ENCODE measurements around the gene POLR2B. TPM values are rescaled to one million over a fixed set of nuclear protein-coding genes. Genes with fewer than 3 reads are reported as not detected.

The POLR2B gene
- polyA plus RNA-seq, 4 donors = 35.6 to 74.5 (median 38.7) TPM

- Histone ChIP-seq H3K27me3 (ENCODE audit: control insufficient read depth in 3 of 3, insufficient read depth in 3 of 3, low read length in 3 of 3) (no peaks in the 10 kb centered on the region), H3K4me3 (ENCODE audit: low read depth in 1 of 3, low read length in 3 of 3) (no peak overlapping the region), H3K27ac (ENCODE audit: low read depth in 1 of 3, low read length in 2 of 3) (no peak overlapping the region), H3K9me3 (ENCODE audit: control insufficient read depth in 2 of 2, insufficient read depth in 1 of 2, low read depth in 1 of 2, low read length in 1 of 2) (no peaks in the 10 kb centered on the region), H3K4me1 (ENCODE audit: control insufficient read depth in 3 of 3, insufficient read depth in 2 of 3, low read depth in 1 of 3, low read length in 2 of 3) (peaks cover 0 to 3% (median 3%) of the 10 kb centered on the region in 3 donors), H3K36me3 (ENCODE audit: control insufficient read depth in 3 of 3, insufficient read depth in 2 of 3, low read depth in 1 of 3, low read length in 3 of 3) (no peaks in the 10 kb centered on the region)
- FAIRE-seq = no peak
- no peak for DNase-seq
- 71 to 74% (median 72%) methylated on average over 5 of the region's 5 CpGs for WGBS, 3 donors
These were observed 82.7 kb downstream of the POLR2B start for GRCh38 chr4:57061395-57061794.

GRCh38 chr4:57063518-57063917, 84.8 kb downstream of the POLR2B start:
- WGBS, 3 donors = 80 to 86% (median 85%) methylated on average over 1 of the region's 1 CpG
- Histone ChIP-seq H3K36me3 (ENCODE audit: control insufficient read depth in 3 of 3, insufficient read depth in 2 of 3, low read depth in 1 of 3, low read length in 3 of 3) (no peaks in the 10 kb centered on the region), H3K27ac (ENCODE audit: low read depth in 1 of 3, low read length in 2 of 3) (no peak overlapping the region), H3K9me3 (ENCODE audit: control insufficient read depth in 2 of 2, insufficient read depth in 1 of 2, low read depth in 1 of 2, low read length in 1 of 2) (no peaks in the 10 kb centered on the region), H3K4me3 (ENCODE audit: low read depth in 1 of 3, low read length in 3 of 3) (no peak overlapping the region), H3K27me3 (ENCODE audit: control insufficient read depth in 3 of 3, insufficient read depth in 3 of 3, low read length in 3 of 3) (no peaks in the 10 kb centered on the region), H3K4me1 (ENCODE audit: control insufficient read depth in 3 of 3, insufficient read depth in 2 of 3, low read depth in 1 of 3, low read length in 2 of 3) (peaks cover 0 to 3% (median 3%) of the 10 kb centered on the region in 3 donors)
- FAIRE-seq = no peak
- DNase-seq = no peak

DNA sequence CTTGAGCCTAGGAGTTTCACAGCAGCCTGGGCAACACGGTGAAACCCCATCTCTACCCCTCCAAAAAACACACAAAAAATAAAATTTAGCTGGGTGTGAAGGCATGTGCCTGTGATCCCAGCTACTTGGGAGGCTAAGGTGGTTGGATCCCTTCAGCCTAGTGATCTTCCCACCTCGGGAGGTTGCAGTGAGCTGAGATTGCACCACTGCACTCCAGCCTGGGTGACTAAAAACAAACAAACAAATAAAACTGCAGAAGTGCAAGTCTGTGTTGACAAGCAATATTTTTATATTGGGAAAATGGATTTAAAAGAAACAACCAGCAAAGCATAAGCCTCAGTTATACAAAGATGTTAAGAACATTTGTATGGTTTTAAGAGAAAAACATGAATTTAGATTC, 85.4 kb downstream of the POLR2B start:
- Histone ChIP-seq H3K27ac (ENCODE audit: low read depth in 1 of 3, low read length in 2 of 3) (no peak overlapping the region), H3K9me3 (ENCODE audit: control insufficient read depth in 2 of 2, insufficient read depth in 1 of 2, low read depth in 1 of 2, low read length in 1 of 2) (no peaks in the 10 kb centered on the region), H3K36me3 (ENCODE audit: control insufficient read depth in 3 of 3, insufficient read depth in 2 of 3, low read depth in 1 of 3, low read length in 3 of 3) (no peaks in the 10 kb centered on the region), H3K27me3 (ENCODE audit: control insufficient read depth in 3 of 3, insufficient read depth in 3 of 3, low read length in 3 of 3) (no peaks in the 10 kb centered on the region), H3K4me3 (ENCODE audit: low read depth in 1 of 3, low read length in 3 of 3) (no peak overlapping the region), H3K4me1 (ENCODE audit: control insufficient read depth in 3 of 3, insufficient read depth in 2 of 3, low read depth in 1 of 3, low read length in 2 of 3) (peaks cover 0 to 5% (median 3%) of the 10 kb centered on the region in 3 donors)
- DNase-seq (no peak), FAIRE-seq (no peak)
- WGBS, 3 donors = 37 to 55% (median 47%) methylated on average over 2 of the region's 2 CpGs

- Histone ChIP-seq H3K27me3 (ENCODE audit: control insufficient read depth in 3 of 3, insufficient read depth in 3 of 3, low read length in 3 of 3) (no peaks in the 10 kb centered on the region), H3K4me3 (ENCODE audit: low read depth in 1 of 3, low read length in 3 of 3) (no peak overlapping the region), H3K36me3 (ENCODE audit: control insufficient read depth in 3 of 3, insufficient read depth in 2 of 3, low read depth in 1 of 3, low read length in 3 of 3) (no peaks in the 10 kb centered on the region), H3K27ac (ENCODE audit: low read depth in 1 of 3, low read length in 2 of 3) (peak overlapping the region in 2 of 3 donors; percentile 35 to 61), H3K4me1 (ENCODE audit: control insufficient read depth in 3 of 3, insufficient read depth in 2 of 3, low read depth in 1 of 3, low read length in 2 of 3) (peaks cover 0 to 5% (median 3%) of the 10 kb centered on the region in 3 donors), H3K9me3 (ENCODE audit: control insufficient read depth in 2 of 2, insufficient read depth in 1 of 2, low read depth in 1 of 2, low read length in 1 of 2) (no peaks in the 10 kb centered on the region)
- WGBS, 3 donors = 54 to 77% (median 75%) methylated on average over 19 to 20 of the region's 20 CpGs
- FAIRE-seq = no peak
- DNase-seq = no peak
These were observed 86.4 kb downstream of the POLR2B start for GRCh38 chr4:57064811-57065711.

DNA sequence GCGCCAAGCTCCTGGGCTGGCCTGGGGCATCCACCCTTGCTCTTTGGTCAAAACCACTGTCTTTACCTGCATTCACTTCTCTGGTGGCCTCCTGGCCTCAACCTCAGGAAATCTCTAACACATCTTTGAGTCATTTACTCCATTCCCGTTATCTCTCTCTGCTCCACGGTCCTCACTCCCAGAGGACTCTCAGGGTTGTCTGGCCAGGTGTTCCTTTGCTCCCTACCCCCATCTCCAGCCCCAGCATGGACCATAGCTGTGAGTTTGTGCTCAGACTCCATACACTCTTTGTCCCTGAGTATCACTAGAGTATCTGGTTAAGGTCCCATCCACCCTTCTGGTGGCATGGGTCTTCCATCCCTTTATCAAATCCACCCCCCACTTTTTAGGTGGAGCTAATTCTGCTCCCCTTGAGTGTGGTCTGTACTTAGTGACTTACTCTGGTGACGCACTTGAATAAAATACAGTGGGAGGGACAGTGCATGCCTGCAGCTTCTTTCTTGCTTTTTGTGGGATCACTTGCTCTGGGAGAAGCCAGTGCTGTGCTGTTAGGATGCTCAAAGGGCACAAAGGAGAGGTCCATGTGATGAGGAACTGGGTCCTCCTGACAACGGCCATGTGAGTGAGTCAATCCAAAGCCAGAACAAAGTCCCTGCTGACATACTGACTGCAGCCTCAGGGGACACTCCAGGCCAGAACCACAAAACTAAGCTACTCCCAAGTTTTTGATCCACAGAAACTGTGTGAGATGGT, 87.2 kb downstream of the POLR2B start:
- Histone ChIP-seq H3K4me1 (ENCODE audit: control insufficient read depth in 3 of 3, insufficient read depth in 2 of 3, low read depth in 1 of 3, low read length in 2 of 3) (peaks cover 0 to 5% (median 0%) of the 10 kb centered on the region in 3 donors), H3K4me3 (ENCODE audit: low read depth in 1 of 3, low read length in 3 of 3) (no peak overlapping the region), H3K27ac (ENCODE audit: low read depth in 1 of 3, low read length in 2 of 3) (peak overlapping the region in 2 of 3 donors; percentile 35 to 61), H3K36me3 (ENCODE audit: control insufficient read depth in 3 of 3, insufficient read depth in 2 of 3, low read depth in 1 of 3, low read length in 3 of 3) (no peaks in the 10 kb centered on the region), H3K9me3 (ENCODE audit: control insufficient read depth in 2 of 2, insufficient read depth in 1 of 2, low read depth in 1 of 2, low read length in 1 of 2) (no peaks in the 10 kb centered on the region), H3K27me3 (ENCODE audit: control insufficient read depth in 3 of 3, insufficient read depth in 3 of 3, low read length in 3 of 3) (no peaks in the 10 kb centered on the region)
- FAIRE-seq (no peak), DNase-seq (no peak)
- 57 to 72% (median 64%) methylated on average over 5 of the region's 5 CpGs for WGBS, 3 donors

DNA sequence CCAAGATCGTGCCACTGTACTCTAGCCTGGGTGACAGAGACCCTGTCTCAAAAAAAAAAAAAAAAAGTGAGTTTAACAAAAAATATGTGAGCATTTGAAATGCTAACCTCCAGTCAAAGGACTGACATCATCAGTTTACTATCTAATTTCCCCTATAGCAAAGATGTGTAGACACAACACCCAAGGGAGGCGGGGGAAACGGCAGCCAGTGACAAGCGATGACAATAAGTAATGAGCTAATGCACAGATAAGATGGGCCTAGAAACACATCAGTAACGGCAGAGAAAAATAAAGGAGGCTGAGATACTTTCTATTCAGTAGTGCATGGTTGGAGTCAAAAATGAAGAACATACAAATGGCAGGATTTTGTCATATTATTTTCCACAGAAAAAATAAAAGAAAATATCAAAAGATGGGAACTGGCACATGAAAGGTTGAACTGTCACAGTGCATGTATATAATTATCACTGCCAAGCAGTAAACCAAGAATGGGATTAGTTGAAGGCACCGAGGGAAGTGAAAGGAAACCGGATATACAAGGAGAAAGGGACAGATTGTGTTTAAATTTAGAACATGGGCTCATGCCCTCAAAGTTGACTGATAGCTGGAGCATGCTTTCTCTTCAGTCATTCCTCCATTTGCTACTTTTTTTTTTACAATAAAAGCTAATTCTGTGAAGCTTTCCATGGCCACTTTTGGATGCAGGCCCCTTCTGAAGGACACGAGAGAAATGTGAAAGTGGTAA, 89.7 kb downstream of the POLR2B start:
- H3K4me1 ChIP-seq (ENCODE audit: control insufficient read depth in 3 of 3, insufficient read depth in 2 of 3, low read depth in 1 of 3, low read length in 2 of 3) = peaks cover 0 to 2% (median 0%) of the 10 kb centered on the region in 3 donors
- peak overlapping the region in 1 of 3 donors; percentile 27 for H3K27ac ChIP-seq (ENCODE audit: low read depth in 1 of 3, low read length in 2 of 3)
- DNase-seq (no peak), FAIRE-seq (no peak)
- no peaks in the 10 kb centered on the region for H3K27me3 ChIP-seq (ENCODE audit: control insufficient read depth in 3 of 3, insufficient read depth in 3 of 3, low read length in 3 of 3)
- H3K4me3 ChIP-seq (ENCODE audit: low read depth in 1 of 3, low read length in 3 of 3) = no peak overlapping the region
- WGBS, 3 donors = 72 to 81% (median 72%) methylated on average over 8 of the region's 8 CpGs
- no peaks in the 10 kb centered on the region for H3K36me3 ChIP-seq (ENCODE audit: control insufficient read depth in 3 of 3, insufficient read depth in 2 of 3, low read depth in 1 of 3, low read length in 3 of 3)
- H3K9me3 ChIP-seq (ENCODE audit: control insufficient read depth in 2 of 2, insufficient read depth in 1 of 2, low read depth in 1 of 2, low read length in 1 of 2) = no peaks in the 10 kb centered on the region

DNA sequence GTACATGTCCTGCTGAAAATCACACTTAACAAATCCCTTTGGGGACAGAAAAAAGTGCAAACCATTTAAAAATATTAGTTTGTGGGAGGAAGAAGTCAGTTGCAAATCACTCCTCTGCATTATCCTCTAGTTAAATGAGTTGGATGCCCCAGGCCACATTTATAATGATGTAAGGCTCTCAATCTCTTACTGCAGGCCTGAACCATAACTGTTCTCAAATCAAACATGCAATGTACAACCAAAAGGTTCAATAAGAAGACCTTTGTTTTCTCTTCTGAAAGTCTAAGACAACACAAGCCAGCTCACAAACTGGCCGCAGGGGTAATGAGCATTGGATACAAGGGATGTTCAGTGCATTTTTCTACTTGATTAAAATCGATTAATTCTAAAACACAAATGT, 91.8 kb downstream of the POLR2B start:
- Histone ChIP-seq H3K27me3 (ENCODE audit: control insufficient read depth in 3 of 3, insufficient read depth in 3 of 3, low read length in 3 of 3) (no peaks in the 10 kb centered on the region), H3K27ac (ENCODE audit: low read depth in 1 of 3, low read length in 2 of 3) (no peak overlapping the region), H3K4me1 (ENCODE audit: control insufficient read depth in 3 of 3, insufficient read depth in 2 of 3, low read depth in 1 of 3, low read length in 2 of 3) (peaks cover 0 to 5% (median 0%) of the 10 kb centered on the region in 3 donors), H3K4me3 (ENCODE audit: low read depth in 1 of 3, low read length in 3 of 3) (no peak overlapping the region), H3K9me3 (ENCODE audit: control insufficient read depth in 2 of 2, insufficient read depth in 1 of 2, low read depth in 1 of 2, low read length in 1 of 2) (no peaks in the 10 kb centered on the region), H3K36me3 (ENCODE audit: control insufficient read depth in 3 of 3, insufficient read depth in 2 of 3, low read depth in 1 of 3, low read length in 3 of 3) (no peaks in the 10 kb centered on the region)
- WGBS, 3 donors = 81 to 91% (median 87%) methylated on average over 2 of the region's 2 CpGs
- DNase-seq (no peak), FAIRE-seq (no peak)

- FAIRE-seq = no peak
- Histone ChIP-seq H3K27me3 (ENCODE audit: control insufficient read depth in 3 of 3, insufficient read depth in 3 of 3, low read length in 3 of 3) (no peaks in the 10 kb centered on the region), H3K4me3 (ENCODE audit: low read depth in 1 of 3, low read length in 3 of 3) (no peak overlapping the region), H3K4me1 (ENCODE audit: control insufficient read depth in 3 of 3, insufficient read depth in 2 of 3, low read depth in 1 of 3, low read length in 2 of 3) (peaks cover 0 to 5% (median 0%) of the 10 kb centered on the region in 3 donors), H3K27ac (ENCODE audit: low read depth in 1 of 3, low read length in 2 of 3) (peak overlapping the region in 1 of 3 donors; percentile 60), H3K9me3 (ENCODE audit: control insufficient read depth in 2 of 2, insufficient read depth in 1 of 2, low read depth in 1 of 2, low read length in 1 of 2) (no peaks in the 10 kb centered on the region), H3K36me3 (ENCODE audit: control insufficient read depth in 3 of 3, insufficient read depth in 2 of 3, low read depth in 1 of 3, low read length in 3 of 3) (no peaks in the 10 kb centered on the region)
- DNase-seq = no peak
- 51 to 69% (median 69%) methylated on average over 2 of the region's 2 CpGs for WGBS, 3 donors
These were observed 92.6 kb downstream of the POLR2B start for GRCh38 chr4:57071326-57071725.
